Upper lobe of left lung (tissue), 4 donors: ENCODE data around the gene DENND1B.

Source experiments
- CTCF ChIP-seq, 6 experiments: fragments of 450-650 bp in 4 of 6; fragments of 200-600 bp in 2 of 6; sonication (generic) in 2 of 6; IDR thresholded peaks; one replicate each; pipeline ENCODE4 v1.5.1; 2016 to 2019; ENCODE audit warnings: antibody characterized with exemption in 6 of 6
- POLR2A ChIP-seq, 4 donors: fragments of 450-650 bp; IDR thresholded peaks; one replicate each; pipeline ENCODE4 v1.5.1; 2016 to 2017; ENCODE audit warnings: antibody characterized with exemption in 4 of 4, mild to moderate bottlenecking in 2 of 4
- POLR2AphosphoS5 ChIP-seq, 2 donors: sonication (generic); formaldehyde crosslinking; IDR thresholded peaks; one replicate each; pipeline ENCODE4 v1.5.1; 2017; ENCODE audit warnings: antibody characterized with exemption in 2 of 2

- TF ChIP-seq CTCF (IDR thresholded peaks at IDR 0.05): no peak
- no peak for TF ChIP-seq POLR2A (IDR thresholded peaks at IDR 0.05)
- TF ChIP-seq POLR2AphosphoS5 (IDR thresholded peaks at IDR 0.05): no peak
Measured at GRCh38 chr1:197810812-197811211, 35.5 kb upstream of the DENND1B start.
